ENCODE data around the gene C19orf38. TPM values are rescaled to one million over a fixed set of nuclear protein-coding genes. Genes with fewer than 3 reads are reported as not detected.

The C19orf38 gene
- total and polyA plus RNA-seq, 8 donors = 0.92 to 2.2 (median 1.2) TPM; not detected in 3

DNA sequence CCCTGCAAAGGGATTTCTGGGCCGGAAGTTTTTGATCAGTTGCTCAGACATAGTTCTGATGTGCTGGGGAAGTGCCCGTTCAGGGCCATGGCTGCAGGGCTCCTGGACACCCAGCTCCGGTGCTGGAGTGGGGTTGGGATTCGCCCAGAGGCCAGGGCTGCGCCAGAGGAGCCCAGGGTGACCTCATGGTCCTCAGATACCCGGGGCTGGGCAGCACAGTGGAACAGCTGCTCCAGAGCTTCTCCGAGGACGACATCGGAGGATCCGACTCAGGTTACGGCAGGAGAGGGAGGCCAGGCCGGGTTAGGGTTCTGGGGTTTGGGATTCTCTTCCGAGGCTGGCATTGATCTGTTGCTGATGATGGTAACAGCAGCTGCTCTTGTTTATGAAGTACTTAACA, 44.0 kb downstream of the C19orf38 start:
- H3K36me3 ChIP-seq = no peaks in the 10 kb centered on the region
- 76 to 83% (median 79%) methylated on average over 10 to 13 of the region's 13 CpGs for WGBS, 5 donors
- peak overlapping the region in 2 of 5 donors; percentile 20 to 65 for H3K27ac ChIP-seq
- H3K4me1 ChIP-seq = peaks cover 17 to 82% (median 43%) of the 10 kb centered on the region in 4 donors
- no peaks in the 10 kb centered on the region for H3K27me3 ChIP-seq
- TF ChIP-seq POLR2AphosphoS5 (IDR thresholded peaks at IDR 0.05) (no peak), EP300 (IDR thresholded peaks at IDR 0.05) (no peak)
- TF ChIP-seq, protein P1, sequence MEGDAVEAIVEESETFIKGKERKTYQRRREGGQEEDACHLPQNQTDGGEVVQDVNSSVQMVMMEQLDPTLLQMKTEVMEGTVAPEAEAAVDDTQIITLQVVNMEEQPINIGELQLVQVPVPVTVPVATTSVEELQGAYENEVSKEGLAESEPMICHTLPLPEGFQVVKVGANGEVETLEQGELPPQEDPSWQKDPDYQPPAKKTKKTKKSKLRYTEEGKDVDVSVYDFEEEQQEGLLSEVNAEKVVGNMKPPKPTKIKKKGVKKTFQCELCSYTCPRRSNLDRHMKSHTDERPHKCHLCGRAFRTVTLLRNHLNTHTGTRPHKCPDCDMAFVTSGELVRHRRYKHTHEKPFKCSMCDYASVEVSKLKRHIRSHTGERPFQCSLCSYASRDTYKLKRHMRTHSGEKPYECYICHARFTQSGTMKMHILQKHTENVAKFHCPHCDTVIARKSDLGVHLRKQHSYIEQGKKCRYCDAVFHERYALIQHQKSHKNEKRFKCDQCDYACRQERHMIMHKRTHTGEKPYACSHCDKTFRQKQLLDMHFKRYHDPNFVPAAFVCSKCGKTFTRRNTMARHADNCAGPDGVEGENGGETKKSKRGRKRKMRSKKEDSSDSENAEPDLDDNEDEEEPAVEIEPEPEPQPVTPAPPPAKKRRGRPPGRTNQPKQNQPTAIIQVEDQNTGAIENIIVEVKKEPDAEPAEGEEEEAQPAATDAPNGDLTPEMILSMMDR (IDR thresholded peaks at IDR 0.05) = no peak
- H3K9me3 ChIP-seq = no peaks in the 10 kb centered on the region
- H3K4me3 ChIP-seq = no peak overlapping the region
- peak in 1 of 2 donors; percentile 28 for DNase-seq
- intact Hi-C loops (cut with DNase I; ENCODE audit: low total_unique reads) = no loop called here

DNA sequence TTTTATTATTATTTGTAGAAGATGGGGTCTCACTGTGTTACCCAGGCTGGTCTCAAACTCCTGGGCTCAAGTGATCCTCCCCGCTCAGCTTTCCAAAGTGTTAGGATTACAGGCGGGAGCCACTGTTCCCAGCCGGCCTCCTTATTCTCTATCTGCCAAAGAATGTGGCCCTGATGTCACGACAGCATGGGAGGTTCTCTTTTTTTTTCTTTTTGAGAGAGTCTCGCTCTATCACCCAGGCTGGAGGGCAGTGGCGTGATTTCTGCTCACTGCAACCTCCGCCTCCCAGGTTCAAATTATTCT, 46.6 kb downstream of the C19orf38 start:
- H3K4me3 ChIP-seq = no peak overlapping the region
- H3K9me3 ChIP-seq = no peaks in the 10 kb centered on the region
- H3K36me3 ChIP-seq = no peaks in the 10 kb centered on the region
- intact Hi-C loops (cut with DNase I; ENCODE audit: low total_unique reads) = no loop called here
- no peaks in the 10 kb centered on the region for H3K27me3 ChIP-seq
- H3K4me1 ChIP-seq = peaks cover 26 to 87% (median 56%) of the 10 kb centered on the region in 4 donors
- WGBS, 5 donors = 86 to 97% (median 93%) methylated on average over 7 of the region's 7 CpGs
- H3K27ac ChIP-seq = no peak overlapping the region
- TF ChIP-seq, protein P1 (IDR thresholded peaks at IDR 0.05) = no peak
- no peak for TF ChIP-seq POLR2AphosphoS5 (IDR thresholded peaks at IDR 0.05)
- no peak for TF ChIP-seq EP300 (IDR thresholded peaks at IDR 0.05)
- no peak for TF ChIP-seq POLR2A (IDR thresholded peaks at IDR 0.05)
- no peak for DNase-seq

DNA sequence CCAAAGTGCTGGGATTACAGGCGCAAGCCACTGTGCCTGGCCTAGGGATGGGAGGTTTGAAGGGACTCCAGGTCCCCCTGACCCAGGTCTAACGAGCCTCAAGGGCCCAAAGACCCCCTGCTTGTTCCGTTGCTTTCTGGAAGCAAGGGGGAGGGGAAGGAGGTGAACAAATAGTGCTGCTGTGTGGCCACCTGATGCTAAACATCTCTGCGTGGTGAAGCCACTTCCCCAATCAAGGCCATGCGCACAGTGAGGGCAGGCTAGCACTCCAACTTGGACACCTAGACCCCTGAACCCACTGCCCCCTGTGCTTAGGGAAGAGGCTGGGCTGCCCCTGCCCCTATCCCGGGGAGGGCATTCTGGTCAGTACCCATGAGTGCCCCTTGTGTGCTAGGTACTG, 47.1 kb downstream of the C19orf38 start:
- Histone ChIP-seq H3K27ac (no peak overlapping the region), H3K36me3 (no peaks in the 10 kb centered on the region), H3K4me1 (peaks cover 26 to 92% (median 57%) of the 10 kb centered on the region in 4 donors), H3K27me3 (no peaks in the 10 kb centered on the region), H3K9me3 (no peaks in the 10 kb centered on the region), H3K4me3 (no peak overlapping the region)
- intact Hi-C loops (cut with DNase I; ENCODE audit: low total_unique reads) = no loop called here
- WGBS, 5 donors = 72 to 92% (median 87%) methylated on average over 5 to 6 of the region's 6 CpGs
- no peak for DNase-seq
- TF ChIP-seq EP300 (IDR thresholded peaks at IDR 0.05) = no peak

DNA sequence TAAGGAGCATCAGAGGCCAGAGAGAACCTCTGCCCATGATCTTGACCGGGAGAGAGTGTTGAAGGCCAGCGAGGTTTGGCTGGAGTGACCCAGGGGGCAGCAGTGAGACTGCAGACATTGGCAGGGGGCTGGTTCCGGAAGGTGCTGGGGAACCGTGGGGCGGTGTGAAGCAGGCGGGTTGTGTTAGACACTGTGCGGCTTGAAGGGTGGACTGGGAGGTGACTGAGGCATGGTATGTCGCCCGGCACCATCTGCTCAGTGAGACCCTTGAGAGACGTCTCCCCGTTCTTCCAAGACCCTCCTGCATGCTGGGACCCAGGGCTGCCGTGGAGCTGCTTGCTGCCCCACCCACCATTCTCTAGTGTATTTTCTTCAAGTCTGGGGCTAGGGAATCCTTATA, 47.7 kb downstream of the C19orf38 start:
- no peaks in the 10 kb centered on the region for H3K27me3 ChIP-seq
- intact Hi-C loops (cut with DNase I; ENCODE audit: low total_unique reads) = no loop called here
- DNase-seq = no peak
- TF ChIP-seq POLR2AphosphoS5 (IDR thresholded peaks at IDR 0.05) (no peak), EP300 (IDR thresholded peaks at IDR 0.05) (no peak), POLR2A (IDR thresholded peaks at IDR 0.05) (no peak)
- TF ChIP-seq, protein P1 (IDR thresholded peaks at IDR 0.05) = no peak
- H3K36me3 ChIP-seq = no peaks in the 10 kb centered on the region
- WGBS, 5 donors = 85 to 88% (median 87%) methylated on average over 10 to 12 of the region's 12 CpGs
- peaks cover 24 to 95% (median 55%) of the 10 kb centered on the region in 4 donors for H3K4me1 ChIP-seq
- H3K4me3 ChIP-seq = no peak overlapping the region
- no peaks in the 10 kb centered on the region for H3K9me3 ChIP-seq
- H3K27ac ChIP-seq = no peak overlapping the region

DNA sequence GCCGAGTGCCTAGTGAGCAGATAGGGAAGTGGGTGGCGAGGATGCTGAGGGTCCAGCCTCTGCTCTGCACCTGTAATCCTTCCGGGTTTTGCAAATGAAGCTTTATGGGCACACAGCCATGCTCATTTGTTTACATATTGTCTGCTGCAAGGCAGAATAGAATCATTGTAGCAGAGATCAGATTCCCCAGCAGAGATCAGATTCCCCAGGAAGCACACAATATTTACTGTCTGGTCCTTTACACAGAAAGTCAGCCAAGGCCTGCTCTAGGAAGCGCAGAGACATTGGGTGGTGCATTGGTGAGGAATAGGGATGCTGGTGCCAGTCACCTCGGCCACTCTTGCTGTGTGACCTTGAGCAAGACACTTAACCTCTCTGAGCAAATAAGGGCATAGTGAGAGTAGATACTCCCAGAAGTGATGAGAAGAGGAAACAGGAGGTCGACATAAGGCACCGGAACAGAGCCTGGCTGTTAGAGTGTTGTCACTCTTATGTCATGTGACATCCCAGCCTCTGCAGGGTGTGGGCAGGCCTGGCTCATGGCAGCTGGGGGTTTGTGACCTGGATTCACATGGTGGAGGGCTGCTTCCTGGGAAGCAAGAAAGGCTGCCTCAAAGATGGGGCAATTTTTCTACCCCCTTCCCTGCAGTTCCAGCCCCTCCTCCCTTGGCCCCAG, 48.8 kb downstream of the C19orf38 start:
- Histone ChIP-seq H3K36me3 (no peaks in the 10 kb centered on the region), H3K27ac (no peak overlapping the region), H3K4me1 (peaks cover 13 to 93% (median 49%) of the 10 kb centered on the region in 4 donors), H3K4me3 (no peak overlapping the region), H3K9me3 (no peaks in the 10 kb centered on the region), H3K27me3 (no peaks in the 10 kb centered on the region)
- intact Hi-C loops (cut with DNase I; ENCODE audit: low total_unique reads) = no loop called here
- DNase-seq = peak in 1 of 2 donors; percentile 42
- WGBS, 5 donors = 50 to 69% (median 54%) methylated on average over 4 to 7 of the region's 7 CpGs
- no peak for TF ChIP-seq POLR2AphosphoS5 (IDR thresholded peaks at IDR 0.05)
- TF ChIP-seq, protein P1 (IDR thresholded peaks at IDR 0.05) = no peak
- no peak for TF ChIP-seq POLR2A (IDR thresholded peaks at IDR 0.05)
- TF ChIP-seq EP300 (IDR thresholded peaks at IDR 0.05) = no peak
